NT2/D1 (cell line): ENCODE results near the gene TRAPPC2.
"Not testable (repeated sequence)": the region's sequence is repeated elsewhere in the genome, so short reads cannot be mapped to it uniquely, and the experiment has no call there.

ENCODE experiments used
- SUZ12 ChIP-seq: IDR thresholded peaks from 2 replicates; pipeline ENCODE4 v1.6.1; 2011; ENCODE audit not compliant: insufficient read length, insufficient read depth; ENCODE audit errors: extremely low read depth
- YY1 ChIP-seq: IDR thresholded peaks from 2 replicates; pipeline ENCODE4 v1.6.1; 2011; ENCODE audit not compliant: insufficient read length, insufficient read depth
- ZNF274 ChIP-seq: IDR thresholded peaks from 2 replicates; pipeline ENCODE4 v1.6.1; 2011; ENCODE audit warnings: mild to moderate bottlenecking, low read depth, low read length

GRCh38 chrX:13726583-13726982 is 7.8 kb downstream of the TRAPPC2 start:
- TF ChIP-seq YY1, ZNF274, SUZ12: not testable (repeated sequence)
